ENCODE data around the gene FOXC2.
"Not testable (repeated sequence)": the region's sequence is repeated elsewhere in the genome, so short reads cannot be mapped to it uniquely, and the experiment has no call there.

The FOXC2 gene

GRCh38 chr16:86574646-86575045 lies 8.0 kb downstream of the FOXC2 start:
- DNase-seq = no peak

- DNase-seq = no peak
These were observed 8.6 kb downstream of the FOXC2 start for GRCh38 chr16:86575095-86575685.

GRCh38 chr16:86575754-86576557 lies 9.3 kb downstream of the FOXC2 start:
- DNase-seq = peak; percentile 82

DNA sequence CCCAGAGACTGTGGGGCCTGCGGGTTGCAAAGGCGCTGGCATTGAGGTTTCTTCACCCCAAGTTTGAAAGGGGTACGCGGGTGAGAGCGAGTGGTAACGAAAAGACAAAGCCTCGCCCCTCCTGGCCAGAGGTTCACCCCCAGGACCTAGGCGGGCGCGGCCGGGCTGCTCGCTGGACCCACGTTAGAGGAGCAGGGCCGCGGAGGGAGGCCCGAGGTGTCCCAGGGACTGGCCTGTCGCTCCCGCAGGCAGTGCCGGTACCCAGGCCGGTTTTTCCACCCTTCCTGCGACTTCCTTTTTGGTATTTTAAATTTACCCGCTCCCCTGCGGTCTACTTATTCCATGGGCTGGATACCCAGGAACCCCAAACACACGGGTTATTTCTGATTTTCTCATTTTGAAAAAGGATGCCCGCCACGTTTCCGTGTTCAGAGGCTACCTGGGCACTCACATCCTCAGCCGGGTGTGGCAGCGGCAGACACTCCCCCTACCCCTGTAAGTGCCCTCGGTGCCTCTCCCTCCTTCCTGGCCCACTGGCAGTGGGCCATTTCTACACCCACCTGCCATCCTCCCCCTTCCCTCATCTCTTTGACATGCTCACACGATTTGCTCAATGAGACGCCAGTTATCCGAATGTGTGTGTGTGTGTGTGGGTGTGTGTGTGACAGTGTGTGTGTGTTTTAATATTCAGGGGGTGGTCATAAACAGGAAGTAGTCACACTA lies 10.1 kb downstream of the FOXC2 start:
- DNase-seq = peak; percentile 67

GRCh38 chr16:86577314-86577971 lies 10.8 kb downstream of the FOXC2 start:
- peak; percentile 39 for DNase-seq

DNA sequence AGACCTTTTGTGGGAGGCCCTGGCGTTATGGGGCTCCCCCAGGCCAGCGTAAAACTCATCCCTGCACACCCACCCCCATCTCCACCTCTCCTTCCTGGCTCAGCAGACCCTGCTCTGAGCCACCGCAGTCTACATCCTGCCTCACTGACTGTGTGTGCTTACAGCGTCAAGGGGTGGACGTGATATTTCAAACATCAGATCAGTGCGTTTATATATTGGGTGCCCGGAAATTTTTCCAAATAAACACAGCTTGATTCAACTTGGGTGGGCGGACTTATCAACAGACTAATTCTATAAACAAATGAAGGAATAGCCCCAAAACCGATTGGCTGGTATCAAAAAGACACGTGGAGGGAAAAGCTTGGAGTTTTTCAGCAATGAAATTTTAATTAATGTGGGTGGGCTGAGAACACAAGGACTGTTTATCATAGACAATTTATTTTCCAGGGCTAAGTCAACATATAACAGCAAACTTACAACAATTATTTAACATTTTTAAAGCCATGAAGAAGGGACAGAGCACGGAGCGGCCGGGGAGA lies 11.5 kb downstream of the FOXC2 start, which contains the start of gene FOXL1:
FOXL1 (plus strand) TSS at position 489 of the 539 bp plus-strand sequence. CDS start 175 bp downstream, outside the sequence.
- DNase-seq = no peak

DNA sequence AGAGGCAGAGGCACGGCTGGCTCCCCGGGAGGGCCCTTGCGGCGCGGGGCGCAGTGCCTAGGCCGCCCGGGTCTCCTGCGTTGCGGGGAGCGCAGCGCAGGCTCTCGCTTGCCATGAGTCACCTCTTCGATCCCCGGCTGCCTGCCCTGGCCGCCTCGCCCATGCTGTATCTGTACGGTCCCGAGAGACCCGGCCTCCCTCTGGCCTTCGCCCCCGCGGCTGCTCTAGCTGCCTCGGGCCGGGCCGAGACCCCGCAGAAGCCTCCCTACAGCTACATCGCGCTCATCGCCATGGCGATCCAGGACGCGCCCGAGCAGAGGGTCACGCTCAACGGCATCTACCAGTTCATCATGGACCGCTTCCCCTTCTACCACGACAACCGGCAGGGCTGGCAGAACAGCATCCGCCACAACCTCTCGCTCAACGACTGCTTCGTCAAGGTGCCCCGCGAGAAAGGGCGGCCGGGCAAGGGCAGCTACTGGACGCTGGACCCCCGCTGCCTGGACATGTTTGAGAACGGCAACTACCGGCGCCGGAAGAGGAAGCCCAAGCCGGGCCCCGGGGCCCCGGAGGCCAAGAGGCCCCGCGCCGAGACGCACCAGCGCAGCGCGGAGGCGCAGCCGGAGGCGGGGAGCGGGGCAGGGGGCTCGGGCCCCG lies 12.1 kb downstream of the FOXC2 start:
- DNase-seq = peak; percentile 80

DNA sequence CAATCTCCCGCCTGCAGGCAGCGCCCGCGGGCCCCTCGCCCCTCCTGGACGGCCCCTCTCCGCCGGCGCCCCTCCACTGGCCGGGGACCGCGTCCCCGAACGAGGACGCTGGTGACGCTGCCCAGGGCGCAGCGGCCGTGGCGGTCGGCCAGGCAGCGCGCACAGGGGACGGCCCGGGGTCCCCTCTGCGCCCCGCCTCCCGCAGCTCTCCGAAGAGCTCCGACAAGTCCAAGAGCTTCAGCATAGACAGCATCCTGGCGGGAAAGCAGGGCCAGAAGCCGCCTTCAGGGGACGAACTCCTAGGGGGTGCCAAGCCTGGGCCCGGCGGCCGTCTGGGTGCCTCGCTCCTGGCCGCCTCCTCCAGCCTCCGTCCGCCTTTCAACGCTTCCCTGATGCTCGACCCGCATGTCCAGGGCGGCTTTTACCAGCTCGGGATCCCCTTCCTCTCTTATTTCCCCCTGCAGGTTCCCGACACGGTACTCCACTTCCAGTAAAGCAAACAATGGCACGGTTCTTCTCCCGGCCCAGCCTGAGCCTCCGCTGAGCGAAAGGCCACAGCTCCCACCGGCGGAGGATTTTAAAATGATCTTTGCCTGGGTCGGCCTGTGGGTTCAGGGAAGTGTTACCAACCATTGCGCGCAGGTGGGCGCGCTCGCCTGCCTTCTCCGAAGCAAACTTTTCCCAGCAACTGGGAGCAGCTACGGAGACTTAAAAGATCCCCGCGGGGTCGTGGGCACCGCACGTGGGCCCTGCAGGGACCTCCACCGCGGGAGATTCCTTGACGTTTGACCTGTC lies 12.8 kb downstream of the FOXC2 start:
- DNase-seq = peak; percentile 52

DNA sequence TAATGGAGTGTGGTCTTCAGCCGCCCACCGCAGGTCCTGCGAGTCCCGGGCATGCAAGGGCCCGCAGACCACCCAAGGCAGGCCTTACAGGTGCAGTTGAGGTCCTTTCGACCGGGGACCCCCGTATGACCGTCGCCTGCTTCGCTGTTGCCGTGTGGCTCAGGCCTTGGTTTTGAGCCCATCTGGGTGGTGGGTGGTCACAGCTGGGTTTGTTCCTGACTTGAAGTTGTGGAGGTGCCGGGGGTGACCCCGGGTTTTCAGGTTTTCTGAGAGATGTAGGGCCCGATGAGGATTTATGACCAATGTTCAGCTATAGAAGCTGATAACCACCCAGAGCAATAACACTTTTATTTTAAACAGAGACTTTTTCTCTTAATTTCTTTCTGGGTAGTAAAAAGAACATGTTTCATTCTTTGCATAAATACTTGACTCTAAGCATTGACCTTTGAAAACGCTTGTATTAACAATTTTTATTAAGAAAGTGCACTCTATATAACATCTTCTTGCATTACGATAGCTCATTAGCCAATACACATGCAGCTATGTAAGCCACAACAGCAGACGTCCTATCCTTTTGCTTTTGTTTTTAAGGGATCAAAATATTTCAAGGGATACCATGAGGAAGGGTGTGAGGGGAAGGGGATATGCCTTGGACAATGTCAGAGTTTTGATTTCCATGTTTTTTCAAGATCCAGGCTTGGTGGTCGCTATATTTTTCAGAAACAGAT lies 13.6 kb downstream of the FOXC2 start:
- DNase-seq = no peak

- DNase-seq = no peak
These were observed 14.2 kb downstream of the FOXC2 start for GRCh38 chr16:86580791-86581170.

DNA sequence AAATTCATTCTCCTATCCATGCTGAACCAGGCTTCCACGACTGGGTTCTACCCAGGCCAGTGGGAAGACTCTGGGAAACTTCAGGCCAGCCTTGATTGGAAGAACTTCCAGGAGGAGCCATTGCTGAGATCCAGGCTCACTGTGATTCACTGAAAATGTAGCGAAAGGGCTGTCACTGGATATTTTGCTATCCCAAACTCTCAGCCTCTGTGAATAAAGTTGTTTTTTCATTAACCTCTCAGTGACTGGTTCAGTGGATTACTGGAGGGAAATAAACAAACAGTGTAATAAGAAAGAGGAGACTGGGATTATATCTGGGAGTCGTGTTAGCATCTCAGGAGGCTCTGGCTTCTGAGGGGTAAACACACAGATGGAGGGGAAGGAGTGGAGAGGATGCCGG lies 14.8 kb downstream of the FOXC2 start:
- no peak for DNase-seq

- no peak for DNase-seq
These were observed 17.5 kb downstream of the FOXC2 start for GRCh38 chr16:86584071-86584685.

DNA sequence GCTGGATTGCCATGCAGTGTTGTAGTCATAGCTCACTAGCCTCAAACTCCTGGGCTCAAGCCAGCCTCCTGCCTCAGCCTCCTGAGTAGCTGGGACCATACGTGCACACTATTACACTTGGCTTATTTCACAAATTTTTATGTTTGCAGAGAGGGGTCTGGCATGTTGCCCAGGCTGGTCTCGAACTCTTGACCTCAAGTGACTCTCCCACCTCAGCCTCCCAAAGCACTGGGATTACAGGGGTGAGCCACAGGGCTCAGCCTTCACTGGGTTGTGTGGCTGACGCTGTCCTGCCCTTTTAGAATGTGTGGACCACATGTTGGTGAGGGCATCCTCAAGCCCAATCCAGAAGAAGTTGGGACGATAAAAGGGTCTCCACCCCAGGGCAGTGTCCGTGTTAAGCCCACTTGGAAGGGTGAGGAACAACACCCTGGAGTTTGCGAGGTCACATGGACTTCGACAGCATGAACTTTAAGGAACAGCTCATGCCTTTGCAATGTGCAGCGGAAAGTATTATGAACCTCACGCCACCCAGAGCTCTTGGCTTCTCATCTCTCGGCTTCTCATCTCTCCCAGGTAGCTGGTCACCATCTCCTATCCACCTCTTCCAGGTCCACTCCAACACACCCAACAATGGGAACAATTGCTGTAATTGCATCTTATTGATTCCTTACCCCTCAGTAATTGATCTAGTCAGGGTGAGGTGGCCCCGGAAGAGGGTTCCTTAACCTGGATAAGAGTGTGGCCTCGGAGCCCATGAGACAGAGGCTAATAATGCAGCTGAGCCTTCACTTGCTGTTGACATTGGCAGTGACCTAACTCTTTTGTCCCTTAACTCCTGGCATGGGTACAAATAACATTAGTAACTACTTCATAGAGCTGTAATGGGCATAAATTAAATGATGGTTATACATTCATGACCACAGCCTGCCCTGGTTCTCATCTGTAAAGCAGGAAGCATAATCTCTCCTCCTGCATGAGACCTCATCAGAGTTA lies 18.4 kb downstream of the FOXC2 start:
- DNase-seq = no peak

DNA sequence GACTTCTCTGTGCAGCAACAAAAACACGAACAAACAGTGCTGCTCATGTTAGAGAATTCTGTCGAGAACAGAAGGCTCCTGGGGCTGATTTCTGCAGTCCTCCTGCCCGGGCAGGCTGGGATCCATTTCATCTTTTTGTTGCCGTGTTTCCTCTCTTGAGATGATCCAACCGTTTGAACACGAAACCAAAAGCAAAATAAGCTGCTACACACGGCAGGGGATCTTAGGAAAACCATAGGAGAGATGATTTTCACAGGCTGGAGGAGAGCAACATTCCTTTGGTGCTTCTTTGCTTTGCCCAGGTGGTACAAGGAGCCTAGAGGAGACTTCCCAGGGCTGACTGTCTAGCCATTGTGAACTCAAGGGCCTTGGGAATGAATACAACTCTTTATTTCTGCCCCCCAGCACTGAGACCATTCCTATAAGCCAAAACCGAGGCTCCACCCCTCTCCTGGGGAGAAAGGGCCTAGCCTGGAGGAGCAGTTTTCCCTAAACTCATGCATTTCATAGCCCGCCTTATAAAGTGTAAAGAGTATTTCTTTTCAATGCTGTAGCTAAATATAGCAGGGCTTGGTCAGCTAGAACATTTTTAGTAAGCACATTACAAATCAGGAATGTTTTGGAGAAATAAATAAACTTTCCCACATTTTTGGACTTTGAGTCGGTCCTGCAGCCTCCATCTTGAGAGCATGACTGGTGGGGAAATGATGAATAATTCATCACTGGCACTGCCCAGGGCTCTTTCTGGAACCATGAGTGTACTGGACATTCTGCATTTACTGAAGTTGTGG lies 19.4 kb downstream of the FOXC2 start:
- DNase-seq = no peak

GRCh38 chr16:86587487-86587886 lies 20.9 kb downstream of the FOXC2 start:
- DNase-seq = no peak

GRCh38 chr16:86587955-86588354 lies 21.3 kb downstream of the FOXC2 start:
- DNase-seq = not testable (repeated sequence)

DNA sequence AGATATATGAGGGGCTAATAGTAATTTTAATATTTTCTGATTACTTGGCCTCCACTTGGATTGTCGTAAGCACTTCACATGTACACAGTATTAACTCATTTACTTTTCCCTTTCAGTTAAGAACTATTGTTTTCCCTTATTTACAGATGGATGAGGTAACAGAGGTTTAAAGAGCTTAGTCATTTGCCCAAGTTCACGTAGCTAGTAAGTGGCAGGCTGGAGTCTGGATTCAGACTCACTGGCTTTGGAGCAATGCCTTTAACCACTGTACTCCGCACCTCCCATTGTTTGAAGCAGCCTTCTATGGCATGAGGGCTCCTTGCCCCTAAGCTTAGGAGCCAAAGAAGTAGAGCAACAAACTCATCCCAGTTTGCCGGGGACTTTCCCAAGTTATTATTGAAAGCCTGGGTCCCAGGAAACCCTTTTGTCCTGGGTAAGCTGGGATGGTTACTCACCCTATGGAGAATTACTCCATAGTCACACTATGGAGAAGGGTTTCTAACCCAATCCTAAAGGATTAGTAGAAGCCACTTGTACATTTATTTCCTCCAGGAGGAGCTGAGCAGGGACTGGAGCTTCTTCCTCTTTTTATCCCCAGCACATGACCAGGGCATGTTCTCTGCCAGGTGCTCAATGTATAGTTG lies 24.0 kb downstream of the FOXC2 start:
- no peak for DNase-seq

DNA sequence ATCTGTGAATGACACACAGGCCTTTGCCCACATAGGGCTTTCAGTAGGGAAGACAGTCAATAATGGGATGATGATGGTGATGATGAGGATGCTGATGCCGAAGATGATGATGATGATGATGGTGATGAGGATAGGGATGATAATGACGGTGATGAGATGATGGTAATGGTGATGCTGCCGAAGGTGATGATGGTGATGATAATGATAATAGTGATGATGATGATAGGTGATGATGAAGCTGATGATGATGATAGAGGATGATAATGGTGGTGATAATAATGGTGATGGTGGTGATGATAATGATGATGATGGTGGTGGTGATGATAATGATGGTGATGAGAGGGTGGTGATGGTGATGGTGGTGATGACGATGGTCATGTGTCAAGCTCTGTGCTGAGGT lies 24.6 kb downstream of the FOXC2 start:
- DNase-seq = no peak
